Measurements from ENCODE around the gene SRGAP1.
A peak's percentile ranks its signal among the peaks of the same experiment; 100 is the strongest.

SRGAP1 gene

DNA sequence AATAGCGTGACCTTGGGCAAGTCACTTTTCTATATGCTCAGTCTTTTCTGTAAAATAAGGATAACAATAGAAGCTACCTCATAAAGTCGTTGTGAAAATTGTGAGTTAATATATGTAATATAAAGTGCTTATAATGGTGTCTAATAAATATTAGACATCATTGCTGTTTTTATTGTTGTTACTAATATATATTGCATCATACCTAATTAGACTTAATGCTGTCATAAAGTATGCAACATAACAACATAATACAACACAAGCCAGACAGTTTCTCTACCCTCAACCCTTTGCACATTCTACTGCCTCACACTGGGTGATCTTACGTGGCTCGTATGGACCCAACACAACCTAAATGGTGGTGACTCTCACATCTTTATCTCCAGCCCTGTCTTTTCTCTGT, 240.7 kb downstream of the SRGAP1 start:
- Histone ChIP-seq H3K27me3 (ENCODE audit: control insufficient read depth, insufficient read depth, low read length) (no peaks in the 10 kb centered on the region), H3K4me3 (ENCODE audit: low read length) (no peak overlapping the region), H3K4me2 (ENCODE audit: low read length) (no peak overlapping the region), H3K4me1 (ENCODE audit: control insufficient read depth, insufficient read depth, low read length) (peaks cover 65% of the 10 kb centered on the region), H3K9ac (ENCODE audit: low read depth, low read length) (no peak overlapping the region), H3K9me3 (replicated peaks; ENCODE audit: low read length) (no peaks in the 10 kb centered on the region), H3K36me3 (ENCODE audit: insufficient read depth, low read length) (peaks cover 23% of the 10 kb centered on the region)

- Histone ChIP-seq H3K4me3 (ENCODE audit: low read length) (no peak overlapping the region), H3K27me3 (ENCODE audit: control insufficient read depth, insufficient read depth, low read length) (no peaks in the 10 kb centered on the region), H3K9me3 (replicated peaks; ENCODE audit: low read length) (no peaks in the 10 kb centered on the region), H3K36me3 (ENCODE audit: insufficient read depth, low read length) (peaks cover 14% of the 10 kb centered on the region), H3K4me1 (ENCODE audit: control insufficient read depth, insufficient read depth, low read length) (peaks cover 72% of the 10 kb centered on the region), H3K9ac (ENCODE audit: low read depth, low read length) (no peak overlapping the region), H3K4me2 (ENCODE audit: low read length) (no peak overlapping the region)
Observed at GRCh38 chr12:64085996-64086395, 241.5 kb downstream of the SRGAP1 start.

DNA sequence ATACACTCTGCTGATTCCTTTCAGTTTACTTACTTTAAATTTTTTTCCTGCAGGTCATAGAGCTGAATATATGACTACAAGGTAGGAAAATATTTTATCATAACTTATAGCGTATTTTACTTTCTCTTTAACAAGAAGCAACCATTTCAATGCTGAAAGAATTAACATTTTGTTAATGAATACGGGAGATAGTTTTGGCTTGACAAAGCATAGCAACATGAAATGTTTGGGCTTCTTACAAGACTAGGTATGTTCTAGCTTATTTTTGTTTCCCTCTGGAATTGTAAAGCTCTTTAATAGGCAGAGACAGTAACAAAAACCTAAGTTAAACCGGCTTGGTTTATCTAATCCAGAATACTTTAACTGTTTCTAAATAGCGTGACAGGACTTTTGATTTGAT, 242.4 kb downstream of the SRGAP1 start:
- Histone ChIP-seq H3K27me3 (ENCODE audit: control insufficient read depth, insufficient read depth, low read length) (no peaks in the 10 kb centered on the region), H3K9ac (ENCODE audit: low read depth, low read length) (peak overlapping the region; percentile 27), H3K9me3 (replicated peaks; ENCODE audit: low read length) (no peaks in the 10 kb centered on the region), H3K36me3 (ENCODE audit: insufficient read depth, low read length) (peaks cover 10% of the 10 kb centered on the region), H3K4me3 (ENCODE audit: low read length) (no peak overlapping the region), H3K4me1 (ENCODE audit: control insufficient read depth, insufficient read depth, low read length) (peaks cover 72% of the 10 kb centered on the region), H3K4me2 (ENCODE audit: low read length) (peak overlapping the region; percentile 50)

GRCh38 chr12:64087761-64088160, 243.3 kb downstream of the SRGAP1 start:
- H3K9ac ChIP-seq (ENCODE audit: low read depth, low read length) = peak overlapping the region; percentile 5
- peaks cover 10% of the 10 kb centered on the region for H3K36me3 ChIP-seq (ENCODE audit: insufficient read depth, low read length)
- H3K27me3 ChIP-seq (ENCODE audit: control insufficient read depth, insufficient read depth, low read length) = no peaks in the 10 kb centered on the region
- H3K9me3 ChIP-seq (replicated peaks; ENCODE audit: low read length) = no peaks in the 10 kb centered on the region
- peak overlapping the region; percentile 79 for H3K4me2 ChIP-seq (ENCODE audit: low read length)
- H3K4me3 ChIP-seq (ENCODE audit: low read length) = no peak overlapping the region
- peaks cover 69% of the 10 kb centered on the region for H3K4me1 ChIP-seq (ENCODE audit: control insufficient read depth, insufficient read depth, low read length)

- Histone ChIP-seq H3K36me3 (ENCODE audit: insufficient read depth, low read length) (peaks cover 10% of the 10 kb centered on the region), H3K9me3 (replicated peaks; ENCODE audit: low read length) (no peaks in the 10 kb centered on the region), H3K27me3 (ENCODE audit: control insufficient read depth, insufficient read depth, low read length) (no peaks in the 10 kb centered on the region), H3K4me3 (ENCODE audit: low read length) (peak overlapping the region; percentile 48), H3K9ac (ENCODE audit: low read depth, low read length) (peak overlapping the region; percentile 40), H3K4me1 (ENCODE audit: control insufficient read depth, insufficient read depth, low read length) (peaks cover 61% of the 10 kb centered on the region), H3K4me2 (ENCODE audit: low read length) (peak overlapping the region; percentile 79)
Observed at GRCh38 chr12:64088431-64089349, 244.2 kb downstream of the SRGAP1 start.

DNA sequence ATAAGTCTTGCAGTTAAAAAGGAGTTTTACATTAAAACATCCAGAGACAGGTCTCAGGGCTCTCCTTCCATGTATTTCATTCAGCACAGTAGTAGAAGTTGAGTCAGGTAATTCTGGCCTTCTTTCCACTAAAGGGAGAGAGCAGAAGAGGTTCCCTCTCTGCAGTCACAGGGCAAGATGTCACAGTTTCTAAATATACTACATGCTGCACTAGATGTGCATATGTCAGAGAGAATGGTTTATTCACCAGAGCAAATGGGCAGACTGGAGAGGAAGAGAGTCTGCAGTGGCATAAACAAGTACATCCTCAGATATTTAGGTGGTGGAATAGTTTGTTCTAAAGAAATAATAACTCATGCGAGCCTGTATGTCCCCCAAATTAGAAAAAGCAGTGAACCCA, 245.5 kb downstream of the SRGAP1 start:
- no peaks in the 10 kb centered on the region for H3K27me3 ChIP-seq (ENCODE audit: control insufficient read depth, insufficient read depth, low read length)
- H3K4me3 ChIP-seq (ENCODE audit: low read length) = no peak overlapping the region
- H3K9me3 ChIP-seq (replicated peaks; ENCODE audit: low read length) = no peaks in the 10 kb centered on the region
- no peak overlapping the region for H3K9ac ChIP-seq (ENCODE audit: low read depth, low read length)
- H3K4me2 ChIP-seq (ENCODE audit: low read length) = no peak overlapping the region
- peaks cover 11% of the 10 kb centered on the region for H3K36me3 ChIP-seq (ENCODE audit: insufficient read depth, low read length)
- H3K4me1 ChIP-seq (ENCODE audit: control insufficient read depth, insufficient read depth, low read length) = peaks cover 53% of the 10 kb centered on the region

DNA sequence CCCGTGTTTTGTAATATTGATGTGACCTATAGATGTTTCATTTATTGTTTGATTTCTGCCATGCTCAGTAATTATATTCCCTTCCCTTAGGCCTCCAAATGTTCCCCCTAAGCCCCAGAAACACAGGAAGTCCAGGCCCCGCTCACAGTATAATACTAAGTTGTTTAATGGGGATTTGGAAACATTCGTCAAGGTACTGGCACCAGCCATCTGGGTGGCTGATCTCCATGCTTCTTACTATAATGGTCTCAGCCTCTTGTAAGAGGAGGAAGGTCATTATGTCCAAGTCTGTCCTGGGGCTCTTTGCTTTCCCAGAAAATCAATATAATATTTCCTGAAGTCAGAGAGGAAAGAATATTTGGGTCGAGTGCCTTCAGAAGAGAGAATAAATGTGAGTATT, 246.7 kb downstream of the SRGAP1 start:
- no peak overlapping the region for H3K4me3 ChIP-seq (ENCODE audit: low read length)
- no peaks in the 10 kb centered on the region for H3K27me3 ChIP-seq (ENCODE audit: control insufficient read depth, insufficient read depth, low read length)
- H3K36me3 ChIP-seq (ENCODE audit: insufficient read depth, low read length) = peaks cover 10% of the 10 kb centered on the region
- H3K9me3 ChIP-seq (replicated peaks; ENCODE audit: low read length) = no peaks in the 10 kb centered on the region
- peak overlapping the region; percentile 27 for H3K4me2 ChIP-seq (ENCODE audit: low read length)
- no peak overlapping the region for H3K9ac ChIP-seq (ENCODE audit: low read depth, low read length)
- peaks cover 45% of the 10 kb centered on the region for H3K4me1 ChIP-seq (ENCODE audit: control insufficient read depth, insufficient read depth, low read length)

DNA sequence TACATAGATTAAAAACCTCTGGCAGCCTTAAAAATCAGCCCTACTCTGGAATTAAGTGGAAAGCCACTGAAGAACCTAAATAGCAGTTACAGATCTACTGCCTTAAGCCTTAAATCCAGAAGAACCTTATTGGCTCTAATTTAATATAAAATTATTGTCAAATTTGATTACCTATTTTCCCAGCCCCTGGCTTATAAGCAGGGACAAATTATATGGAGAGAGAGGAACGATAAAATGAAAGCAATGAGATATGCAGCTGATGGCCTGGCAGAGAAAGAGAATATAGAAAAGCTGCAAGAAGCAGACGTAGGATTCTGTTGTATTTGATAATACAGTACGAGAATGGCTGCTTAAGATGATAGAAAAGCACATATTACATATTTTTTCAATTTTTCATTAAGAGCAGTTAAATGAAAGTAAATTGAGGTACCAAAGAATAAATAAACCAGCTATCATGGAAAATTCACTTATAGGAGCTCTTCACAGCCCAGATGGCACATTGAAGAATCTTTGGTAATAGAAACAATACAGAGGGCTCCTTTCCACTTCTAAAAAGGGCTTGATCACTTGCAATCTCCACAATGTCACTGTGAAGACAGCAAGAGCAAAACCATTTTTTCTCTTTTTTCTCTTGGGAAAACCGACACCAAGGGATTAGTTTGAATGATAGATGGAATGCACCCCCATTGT, 248.2 kb downstream of the SRGAP1 start:
- no peaks in the 10 kb centered on the region for H3K9me3 ChIP-seq (replicated peaks; ENCODE audit: low read length)
- no peak overlapping the region for H3K4me2 ChIP-seq (ENCODE audit: low read length)
- no peaks in the 10 kb centered on the region for H3K27me3 ChIP-seq (ENCODE audit: control insufficient read depth, insufficient read depth, low read length)
- H3K9ac ChIP-seq (ENCODE audit: low read depth, low read length) = no peak overlapping the region
- H3K4me3 ChIP-seq (ENCODE audit: low read length) = no peak overlapping the region
- H3K4me1 ChIP-seq (ENCODE audit: control insufficient read depth, insufficient read depth, low read length) = peaks cover 38% of the 10 kb centered on the region
- peaks cover 14% of the 10 kb centered on the region for H3K36me3 ChIP-seq (ENCODE audit: insufficient read depth, low read length)

- Histone ChIP-seq H3K9me3 (replicated peaks; ENCODE audit: low read length) (no peaks in the 10 kb centered on the region), H3K4me3 (ENCODE audit: low read length) (no peak overlapping the region), H3K4me1 (ENCODE audit: control insufficient read depth, insufficient read depth, low read length) (peaks cover 36% of the 10 kb centered on the region), H3K9ac (ENCODE audit: low read depth, low read length) (no peak overlapping the region), H3K27me3 (ENCODE audit: control insufficient read depth, insufficient read depth, low read length) (no peaks in the 10 kb centered on the region), H3K4me2 (ENCODE audit: low read length) (no peak overlapping the region), H3K36me3 (ENCODE audit: insufficient read depth, low read length) (peaks cover 18% of the 10 kb centered on the region)
Observed at GRCh38 chr12:64093689-64094088, 249.2 kb downstream of the SRGAP1 start.

DNA sequence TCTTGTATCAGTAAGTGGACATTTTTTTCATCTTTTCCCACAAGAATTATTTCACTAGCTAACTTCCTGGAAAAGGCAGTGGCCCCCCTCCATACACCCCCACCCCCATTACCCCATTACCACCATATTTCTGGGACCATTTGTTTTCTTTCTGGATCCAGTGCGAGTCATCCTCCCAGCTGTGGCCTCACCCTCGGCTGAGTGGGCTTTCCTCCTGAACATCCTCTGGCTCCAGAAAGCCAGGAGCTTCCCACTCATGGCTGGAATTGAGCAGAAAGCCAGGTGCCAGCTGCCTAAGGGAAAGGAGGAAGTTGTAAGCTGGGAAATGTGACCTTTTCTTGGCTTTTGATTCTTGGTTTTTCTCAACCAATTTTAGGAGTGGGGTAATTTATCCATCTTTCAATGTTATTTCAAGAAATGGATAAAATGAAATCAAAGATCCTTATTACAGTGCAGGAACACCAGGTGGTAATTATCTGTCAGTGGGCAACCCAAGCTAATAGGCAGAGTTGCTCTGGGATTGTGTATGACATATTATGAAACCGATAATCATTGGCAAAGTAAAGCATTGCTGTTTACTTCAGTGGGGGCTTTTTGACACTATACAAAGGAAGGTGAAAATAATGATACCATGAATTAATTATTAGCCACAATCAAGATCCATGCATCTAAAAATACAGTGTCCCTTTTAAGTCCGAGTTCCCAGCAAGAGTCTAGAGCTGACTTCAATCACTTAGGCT, 253.0 kb downstream of the SRGAP1 start:
- no peak overlapping the region for H3K9ac ChIP-seq (ENCODE audit: low read depth, low read length)
- no peaks in the 10 kb centered on the region for H3K9me3 ChIP-seq (replicated peaks; ENCODE audit: low read length)
- peaks cover 51% of the 10 kb centered on the region for H3K4me1 ChIP-seq (ENCODE audit: control insufficient read depth, insufficient read depth, low read length)
- peaks cover 24% of the 10 kb centered on the region for H3K36me3 ChIP-seq (ENCODE audit: insufficient read depth, low read length)
- H3K27me3 ChIP-seq (ENCODE audit: control insufficient read depth, insufficient read depth, low read length) = no peaks in the 10 kb centered on the region
- no peak overlapping the region for H3K4me3 ChIP-seq (ENCODE audit: low read length)
- H3K4me2 ChIP-seq (ENCODE audit: low read length) = no peak overlapping the region

DNA sequence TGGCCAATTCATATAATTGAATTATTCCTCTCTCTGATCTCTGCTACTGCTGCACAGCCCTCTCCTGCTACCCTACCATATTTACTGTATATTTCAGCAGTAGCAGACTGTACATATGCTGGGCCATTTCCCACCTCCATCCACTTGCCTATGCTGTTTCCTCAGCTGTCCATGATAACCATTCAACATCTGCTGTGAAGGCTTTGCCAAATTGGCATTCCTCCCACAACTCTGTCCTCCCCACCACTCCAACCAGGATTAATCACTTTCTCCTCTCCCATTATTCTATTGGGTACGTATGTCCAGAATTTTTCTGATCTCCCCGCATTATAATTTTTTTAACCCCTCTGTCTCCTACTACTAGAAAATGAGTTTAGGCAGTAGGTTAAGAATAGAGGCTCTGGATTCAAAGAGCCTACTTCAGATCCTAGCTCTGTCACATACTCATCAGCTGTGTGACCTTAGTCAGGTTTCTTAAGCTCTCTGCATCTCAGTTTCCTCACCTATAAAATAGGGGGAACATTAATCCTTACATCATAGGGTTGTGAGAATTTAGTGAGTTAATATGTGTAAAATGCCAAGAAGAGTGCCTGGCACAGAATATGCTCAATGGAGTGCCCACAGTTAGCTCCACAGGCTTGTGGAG, 254.3 kb downstream of the SRGAP1 start:
- Histone ChIP-seq H3K4me2 (ENCODE audit: low read length) (peak overlapping the region; percentile 36), H3K9me3 (replicated peaks; ENCODE audit: low read length) (no peaks in the 10 kb centered on the region), H3K27me3 (ENCODE audit: control insufficient read depth, insufficient read depth, low read length) (no peaks in the 10 kb centered on the region), H3K4me3 (ENCODE audit: low read length) (no peak overlapping the region), H3K9ac (ENCODE audit: low read depth, low read length) (peak overlapping the region; percentile 1), H3K4me1 (ENCODE audit: control insufficient read depth, insufficient read depth, low read length) (peaks cover 64% of the 10 kb centered on the region), H3K36me3 (ENCODE audit: insufficient read depth, low read length) (peaks cover 24% of the 10 kb centered on the region)

All from skeletal muscle satellite cell (primary cell).